HepG2 (cell line): ENCODE results near the gene TST. TPM values are rescaled to one million over a fixed set of nuclear protein-coding genes. Genes with fewer than 3 reads are reported as not detected.

Experiments used
- DMAP1 ChIP-seq: IDR thresholded peaks from 2 replicates; pipeline ENCODE4 v1.6.1; 2016
- ETV5 ChIP-seq: IDR thresholded peaks from 2 replicates; pipeline ENCODE4 v1.6.1; 2018; ENCODE audit warnings: missing biosample characterization, missing genetic modification reagents, inconsistent platforms, borderline replicate concordance
- GABPB1 ChIP-seq: IDR thresholded peaks from 2 replicates; pipeline ENCODE4 v1.6.1; 2016; ENCODE audit warnings: mild to moderate bottlenecking, missing genetic modification reagents, moderate library complexity, missing compliant biosample characterization
- GZF1 ChIP-seq: sonication (generic); formaldehyde crosslinking; IDR thresholded peaks from 2 replicates; pipeline ENCODE4 v1.5.1; 2020; ENCODE audit warnings: mild to moderate bottlenecking, missing genetic modification reagents
- NCOA1 ChIP-seq: sonication (generic); formaldehyde crosslinking; IDR thresholded peaks from 2 replicates; pipeline ENCODE4 v1.9.0; 2021; ENCODE audit warnings: missing genetic modification reagents
- NRL ChIP-seq: sonication (generic); formaldehyde crosslinking; IDR thresholded peaks from 2 replicates; pipeline ENCODE4 v1.5.0; 2020; ENCODE audit warnings: missing genetic modification reagents, mild to moderate bottlenecking, moderate library complexity, borderline replicate concordance
- PHF20 ChIP-seq: sonication (generic); formaldehyde crosslinking; IDR thresholded peaks from 2 replicates; pipeline ENCODE4 v1.5.0; 2020; ENCODE audit warnings: mild to moderate bottlenecking, missing genetic modification reagents
- PHF21A ChIP-seq: sonication (generic); formaldehyde crosslinking; IDR thresholded peaks from 2 replicates; pipeline ENCODE4 v1.5.0; 2020; ENCODE audit warnings: mild to moderate bottlenecking, missing genetic modification reagents
- PRPF4 ChIP-seq: fragments of 200-400 bp; formaldehyde crosslinking; IDR thresholded peaks from 2 replicates; pipeline ENCODE4 v1.6.1; 2016; ENCODE audit warnings: low read length, low read depth; ENCODE audit not compliant: poor library complexity, severe bottlenecking
- RAD21 ChIP-seq: fragments of 450-650 bp; formaldehyde crosslinking; IDR thresholded peaks from 2 replicates; pipeline ENCODE4 v1.5.0; 2020; ENCODE audit warnings: mild to moderate bottlenecking
- SIN3A ChIP-seq: IDR thresholded peaks from 2 replicates; pipeline ENCODE4 v1.6.1; 2011; ENCODE audit warnings: low read depth, mild to moderate bottlenecking, control low read depth, low read length, borderline replicate concordance
- ZNF207 ChIP-seq: fragments of 450-650 bp; IDR thresholded peaks from 2 replicates; pipeline ENCODE4 v1.6.1; 2016; ENCODE audit warnings: antibody characterized with exemption, borderline replicate concordance
- ZNF263 ChIP-seq: sonication (generic); formaldehyde crosslinking; IDR thresholded peaks from 2 replicates; pipeline ENCODE4 v1.4.0; 2020; ENCODE audit warnings: missing genetic modification reagents
- ZNF460 ChIP-seq: sonication (generic); formaldehyde crosslinking; IDR thresholded peaks from 2 replicates; pipeline ENCODE4 v1.5.1; 2020; ENCODE audit warnings: missing genetic modification reagents, mild to moderate bottlenecking, borderline replicate concordance
- ZNF549 ChIP-seq: sonication (generic); formaldehyde crosslinking; IDR thresholded peaks from 2 replicates; pipeline ENCODE4 v1.5.0; 2020; ENCODE audit warnings: missing genetic modification reagents
- ZNF614 ChIP-seq: IDR thresholded peaks from 2 replicates; pipeline ENCODE4 v1.6.1; 2018; ENCODE audit warnings: missing biosample characterization, missing genetic modification reagents, inconsistent platforms, borderline replicate concordance
- ZNF878 ChIP-seq: sonication (generic); formaldehyde crosslinking; IDR thresholded peaks from 2 replicates; pipeline ENCODE4 v1.8.1; 2023; ENCODE audit warnings: mild to moderate bottlenecking, missing genetic modification reagents, moderate library complexity
- ZSCAN25 ChIP-seq: sonication (generic); formaldehyde crosslinking; IDR thresholded peaks from 2 replicates; pipeline ENCODE4 v1.8.0; 2022; ENCODE audit warnings: mild to moderate bottlenecking, missing genetic modification reagents
- polyA plus RNA-seq, 8 experiments: library from polyadenylated mRNA; depleted of rRNA in 3 of 8; stranded (reverse) in 7 of 8; unstranded in 1 of 8; fragments of >200 nt; fragmentation: Illumina TruSeq in 4 of 8; extraction: Trizol in 4 of 8; gene quantifications; 2 replicates each; pipeline versions ENCODE4 v1.2.1 to v1.2.3, GENCODE V29; 2011 to 2016; ENCODE audit warnings: low read depth in 4 of 8, missing spikeins in 1 of 8, mixed read lengths in 1 of 8; ENCODE audit not compliant: insufficient read depth in 1 of 8
- total RNA-seq, 5 experiments: library from RNA; depleted of rRNA; stranded (reverse); fragments of >200 nt; fragmentation: Illumina TruSeq; extraction: Trizol; gene quantifications; 2 replicates each; pipeline ENCODE4 v1.2.3, GENCODE V29; 2016; ENCODE audit warnings: low read depth in 1 of 5
- TF ChIP-seq, protein P1 (sequence below): sonication (generic); formaldehyde crosslinking; IDR thresholded peaks from 2 replicates; pipeline ENCODE4 v1.4.0; 2020; ENCODE audit warnings: low read depth, missing genetic modification reagents
- TF ChIP-seq, protein P2 (sequence below): sonication (generic); formaldehyde crosslinking; IDR thresholded peaks from 2 replicates; pipeline ENCODE4 v1.4.0; 2020; ENCODE audit warnings: missing genetic modification reagents
- TF ChIP-seq, protein P3 (sequence below): IDR thresholded peaks from 2 replicates; pipeline ENCODE4 v1.6.1; 2016; ENCODE audit warnings: control low read depth
- TF ChIP-seq, protein P4 (sequence below): sonication (generic); formaldehyde crosslinking; conservative IDR thresholded peaks from 2 replicates; pipeline ENCODE4 v1.4.0; 2020; ENCODE audit warnings: missing genetic modification reagents
- TF ChIP-seq, protein P5 (sequence below): sonication (generic); formaldehyde crosslinking; IDR thresholded peaks from 2 replicates; pipeline ENCODE4 v1.5.0; 2020; ENCODE audit warnings: mild to moderate bottlenecking, low read depth, missing genetic modification reagents, borderline replicate concordance

TST gene
- total and polyA plus RNA-seq, 2 of the 13 experiments (the other 11 are each of a cell fraction or from before 2014, with no cell fraction given) = 44.6 to 63.6 TPM

DNA sequence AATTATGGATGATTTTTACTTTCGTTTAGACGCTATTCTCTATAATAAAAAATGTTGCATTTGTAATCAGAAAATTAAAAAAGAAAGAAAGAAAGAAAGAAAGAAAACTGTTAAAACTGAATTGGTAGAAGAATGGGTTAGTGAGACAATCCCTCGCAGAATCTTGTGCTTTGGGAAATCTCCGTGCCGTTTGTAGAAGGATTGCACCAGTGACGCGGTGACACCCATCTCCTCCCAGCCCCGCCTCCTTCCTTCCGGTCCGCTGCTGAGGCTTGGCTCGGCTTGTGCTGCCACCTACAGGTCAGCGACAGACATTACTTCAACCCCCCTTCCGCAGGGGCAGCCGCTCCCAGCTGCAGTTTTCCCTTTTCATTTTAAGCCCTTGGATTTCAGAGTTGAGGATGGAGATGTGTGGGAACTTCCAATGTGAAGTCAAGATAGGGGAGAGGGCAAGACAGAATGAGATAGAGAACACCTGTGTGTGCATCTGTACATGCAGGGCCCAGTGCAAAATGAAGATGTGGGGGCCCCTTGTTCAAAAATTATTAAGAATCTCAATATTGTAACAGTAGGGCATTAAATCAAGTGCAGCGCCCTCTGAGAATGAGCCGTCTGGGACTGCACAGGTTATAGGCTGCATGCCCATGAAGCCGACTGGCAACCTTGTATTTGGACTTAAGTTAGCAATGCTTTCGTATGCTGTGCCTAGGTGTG is 41.1 kb downstream of the TST start (continued):
- TF ChIP-seq, protein P1, sequence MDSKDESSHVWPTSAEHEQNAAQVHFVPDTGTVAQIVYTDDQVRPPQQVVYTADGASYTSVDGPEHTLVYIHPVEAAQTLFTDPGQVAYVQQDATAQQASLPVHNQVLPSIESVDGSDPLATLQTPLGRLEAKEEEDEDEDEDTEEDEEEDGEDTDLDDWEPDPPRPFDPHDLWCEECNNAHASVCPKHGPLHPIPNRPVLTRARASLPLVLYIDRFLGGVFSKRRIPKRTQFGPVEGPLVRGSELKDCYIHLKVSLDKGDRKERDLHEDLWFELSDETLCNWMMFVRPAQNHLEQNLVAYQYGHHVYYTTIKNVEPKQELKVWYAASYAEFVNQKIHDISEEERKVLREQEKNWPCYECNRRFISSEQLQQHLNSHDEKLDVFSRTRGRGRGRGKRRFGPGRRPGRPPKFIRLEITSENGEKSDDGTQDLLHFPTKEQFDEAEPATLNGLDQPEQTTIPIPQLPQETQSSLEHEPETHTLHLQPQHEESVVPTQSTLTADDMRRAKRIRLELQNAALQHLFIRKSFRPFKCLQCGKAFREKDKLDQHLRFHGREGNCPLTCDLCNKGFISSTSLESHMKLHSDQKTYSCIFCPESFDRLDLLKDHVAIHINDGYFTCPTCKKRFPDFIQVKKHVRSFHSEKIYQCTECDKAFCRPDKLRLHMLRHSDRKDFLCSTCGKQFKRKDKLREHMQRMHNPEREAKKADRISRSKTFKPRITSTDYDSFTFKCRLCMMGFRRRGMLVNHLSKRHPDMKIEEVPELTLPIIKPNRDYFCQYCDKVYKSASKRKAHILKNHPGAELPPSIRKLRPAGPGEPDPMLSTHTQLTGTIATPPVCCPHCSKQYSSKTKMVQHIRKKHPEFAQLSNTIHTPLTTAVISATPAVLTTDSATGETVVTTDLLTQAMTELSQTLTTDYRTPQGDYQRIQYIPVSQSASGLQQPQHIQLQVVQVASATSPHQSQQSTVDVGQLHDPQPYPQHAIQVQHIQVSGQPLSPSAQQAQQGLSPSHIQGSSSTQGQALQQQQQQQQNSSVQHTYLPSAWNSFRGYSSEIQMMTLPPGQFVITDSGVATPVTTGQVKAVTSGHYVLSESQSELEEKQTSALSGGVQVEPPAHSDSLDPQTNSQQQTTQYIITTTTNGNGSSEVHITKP (CRISPR knock-in tag) = no peak
- TF ChIP-seq, protein P2, sequence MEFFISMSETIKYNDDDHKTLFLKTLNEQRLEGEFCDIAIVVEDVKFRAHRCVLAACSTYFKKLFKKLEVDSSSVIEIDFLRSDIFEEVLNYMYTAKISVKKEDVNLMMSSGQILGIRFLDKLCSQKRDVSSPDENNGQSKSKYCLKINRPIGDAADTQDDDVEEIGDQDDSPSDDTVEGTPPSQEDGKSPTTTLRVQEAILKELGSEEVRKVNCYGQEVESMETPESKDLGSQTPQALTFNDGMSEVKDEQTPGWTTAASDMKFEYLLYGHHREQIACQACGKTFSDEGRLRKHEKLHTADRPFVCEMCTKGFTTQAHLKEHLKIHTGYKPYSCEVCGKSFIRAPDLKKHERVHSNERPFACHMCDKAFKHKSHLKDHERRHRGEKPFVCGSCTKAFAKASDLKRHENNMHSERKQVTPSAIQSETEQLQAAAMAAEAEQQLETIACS = no peak
- TF ChIP-seq GABPB1 = peak; percentile 91
- TF ChIP-seq PHF21A (CRISPR knock-in tag) = no peak; the same call in 1 of the 2 replicates
- no peak for TF ChIP-seq SIN3A
- TF ChIP-seq ZNF263 (CRISPR knock-in tag) = no peak
- no peak for TF ChIP-seq ZSCAN25 (CRISPR knock-in tag)
- no peak for TF ChIP-seq NCOA1 (CRISPR knock-in tag)
- TF ChIP-seq, protein P3, sequence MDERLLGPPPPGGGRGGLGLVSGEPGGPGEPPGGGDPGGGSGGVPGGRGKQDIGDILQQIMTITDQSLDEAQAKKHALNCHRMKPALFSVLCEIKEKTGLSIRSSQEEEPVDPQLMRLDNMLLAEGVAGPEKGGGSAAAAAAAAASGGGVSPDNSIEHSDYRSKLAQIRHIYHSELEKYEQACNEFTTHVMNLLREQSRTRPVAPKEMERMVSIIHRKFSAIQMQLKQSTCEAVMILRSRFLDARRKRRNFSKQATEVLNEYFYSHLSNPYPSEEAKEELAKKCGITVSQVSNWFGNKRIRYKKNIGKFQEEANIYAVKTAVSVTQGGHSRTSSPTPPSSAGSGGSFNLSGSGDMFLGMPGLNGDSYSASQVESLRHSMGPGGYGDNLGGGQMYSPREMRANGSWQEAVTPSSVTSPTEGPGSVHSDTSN = 0 out of 2 replicates have a peak, but pooled peaks have one; percentile 7
- TF ChIP-seq DMAP1 = no peak
- no peak for TF ChIP-seq ZNF460 (CRISPR knock-in tag)
- no peak for TF ChIP-seq PHF20 (CRISPR knock-in tag)
- TF ChIP-seq GZF1 (CRISPR knock-in tag) = no peak
- no peak for TF ChIP-seq ZNF878 (CRISPR knock-in tag)
- TF ChIP-seq NRL (CRISPR knock-in tag) = no peak
- TF ChIP-seq RAD21 = peak; percentile 73
- TF ChIP-seq, protein P4, sequence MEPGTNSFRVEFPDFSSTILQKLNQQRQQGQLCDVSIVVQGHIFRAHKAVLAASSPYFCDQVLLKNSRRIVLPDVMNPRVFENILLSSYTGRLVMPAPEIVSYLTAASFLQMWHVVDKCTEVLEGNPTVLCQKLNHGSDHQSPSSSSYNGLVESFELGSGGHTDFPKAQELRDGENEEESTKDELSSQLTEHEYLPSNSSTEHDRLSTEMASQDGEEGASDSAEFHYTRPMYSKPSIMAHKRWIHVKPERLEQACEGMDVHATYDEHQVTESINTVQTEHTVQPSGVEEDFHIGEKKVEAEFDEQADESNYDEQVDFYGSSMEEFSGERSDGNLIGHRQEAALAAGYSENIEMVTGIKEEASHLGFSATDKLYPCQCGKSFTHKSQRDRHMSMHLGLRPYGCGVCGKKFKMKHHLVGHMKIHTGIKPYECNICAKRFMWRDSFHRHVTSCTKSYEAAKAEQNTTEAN (CRISPR knock-in tag) = no peak
- TF ChIP-seq, protein P5, sequence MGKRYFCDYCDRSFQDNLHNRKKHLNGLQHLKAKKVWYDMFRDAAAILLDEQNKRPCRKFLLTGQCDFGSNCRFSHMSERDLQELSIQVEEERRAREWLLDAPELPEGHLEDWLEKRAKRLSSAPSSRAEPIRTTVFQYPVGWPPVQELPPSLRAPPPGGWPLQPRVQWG = no peak
- TF ChIP-seq ZNF549 (CRISPR knock-in tag) = no peak
- TF ChIP-seq ZNF614 (CRISPR knock-in tag) = 0 out of 2 replicates have a peak, but pooled peaks have one; percentile 23
- TF ChIP-seq ETV5 (CRISPR knock-in tag) = peak; percentile 97
- TF ChIP-seq ZNF207 = no peak
- no peak for TF ChIP-seq PRPF4
